ENCODE measurements around the gene KRTAP10-2. TPM values are rescaled to one million over a fixed set of nuclear protein-coding genes. Genes with fewer than 3 reads are reported as not detected.
"Not testable (repeated sequence)": the region's sequence is repeated elsewhere in the genome, so short reads cannot be mapped to it uniquely, and the experiment has no call there.

KRTAP10-2 gene
- total RNA-seq, 1 donor from 2014 or later, result not detected

DNA sequence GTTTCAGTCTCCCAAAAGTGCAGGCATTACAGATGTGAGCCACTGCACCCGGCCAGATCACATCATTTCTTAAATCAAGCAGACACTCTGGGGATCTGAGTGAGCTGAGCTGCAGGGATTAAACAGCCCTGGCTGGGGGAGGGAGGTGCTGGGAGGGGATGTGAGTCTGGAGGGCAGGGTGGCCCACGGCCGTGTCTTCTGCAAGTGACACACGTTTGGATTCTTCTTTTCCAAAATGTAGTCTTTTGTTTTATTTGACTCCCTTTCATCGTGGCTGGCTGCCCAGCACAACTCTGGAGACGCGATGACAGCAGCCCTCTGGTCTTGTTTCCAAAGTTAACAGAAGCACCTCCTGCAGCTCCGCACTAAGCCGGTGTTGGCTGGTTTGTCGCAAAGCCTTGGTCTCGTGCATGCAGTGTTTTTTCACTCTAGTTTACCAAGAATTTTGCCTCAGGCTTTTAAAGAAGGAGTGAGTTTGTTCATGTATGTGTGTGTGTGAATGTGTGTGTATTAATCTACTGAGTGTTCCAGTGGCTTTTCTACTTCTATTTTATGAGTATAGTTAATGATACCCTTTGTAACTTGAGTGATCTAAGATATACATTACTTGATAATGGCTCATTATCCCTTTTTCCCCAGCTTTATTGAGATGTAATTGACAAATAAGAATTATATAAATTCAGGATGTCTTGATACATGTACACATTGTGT, 31.9 kb upstream of the KRTAP10-2 start:
- TF ChIP-seq, protein P1, sequence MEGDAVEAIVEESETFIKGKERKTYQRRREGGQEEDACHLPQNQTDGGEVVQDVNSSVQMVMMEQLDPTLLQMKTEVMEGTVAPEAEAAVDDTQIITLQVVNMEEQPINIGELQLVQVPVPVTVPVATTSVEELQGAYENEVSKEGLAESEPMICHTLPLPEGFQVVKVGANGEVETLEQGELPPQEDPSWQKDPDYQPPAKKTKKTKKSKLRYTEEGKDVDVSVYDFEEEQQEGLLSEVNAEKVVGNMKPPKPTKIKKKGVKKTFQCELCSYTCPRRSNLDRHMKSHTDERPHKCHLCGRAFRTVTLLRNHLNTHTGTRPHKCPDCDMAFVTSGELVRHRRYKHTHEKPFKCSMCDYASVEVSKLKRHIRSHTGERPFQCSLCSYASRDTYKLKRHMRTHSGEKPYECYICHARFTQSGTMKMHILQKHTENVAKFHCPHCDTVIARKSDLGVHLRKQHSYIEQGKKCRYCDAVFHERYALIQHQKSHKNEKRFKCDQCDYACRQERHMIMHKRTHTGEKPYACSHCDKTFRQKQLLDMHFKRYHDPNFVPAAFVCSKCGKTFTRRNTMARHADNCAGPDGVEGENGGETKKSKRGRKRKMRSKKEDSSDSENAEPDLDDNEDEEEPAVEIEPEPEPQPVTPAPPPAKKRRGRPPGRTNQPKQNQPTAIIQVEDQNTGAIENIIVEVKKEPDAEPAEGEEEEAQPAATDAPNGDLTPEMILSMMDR (IDR thresholded peaks at IDR 0.05), result no peak
- intact Hi-C loops (cut with DNase I), result no loop called here
- Histone ChIP-seq H3K9me3 (peaks cover 5% of the 10 kb centered on the region), H3K27me3 (ENCODE audit: low read depth) (peaks cover 17% of the 10 kb centered on the region), H3K27ac (no peak overlapping the region), H3K4me1 (no peaks in the 10 kb centered on the region), H3K36me3 (no peaks in the 10 kb centered on the region), H3K4me3 (no peak overlapping the region)
- ATAC-seq, result no peak
- DNase-seq, result no peak

DNA sequence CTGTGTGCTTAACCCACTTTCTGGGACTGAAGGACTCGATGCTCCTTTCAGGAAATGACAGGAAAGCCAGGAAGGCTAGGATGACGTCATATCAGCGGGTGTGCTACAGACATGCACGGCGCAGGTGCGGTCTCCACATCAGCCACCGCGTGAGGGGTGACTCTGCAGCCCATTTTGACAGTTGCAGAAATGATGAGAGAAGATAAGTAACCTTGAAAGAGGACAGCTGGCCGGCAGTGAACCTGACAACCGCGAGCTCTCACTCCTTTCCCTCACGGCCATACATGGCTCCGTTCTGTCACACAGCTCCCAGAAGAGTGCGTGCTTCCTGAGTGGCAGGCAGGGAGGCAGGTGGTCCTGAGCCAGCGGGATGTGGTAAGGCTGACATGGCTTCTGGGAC, 30.8 kb upstream of the KRTAP10-2 start:
- no peak overlapping the region for H3K27ac ChIP-seq
- no peak for ATAC-seq
- no peaks in the 10 kb centered on the region for H3K4me1 ChIP-seq
- DNase-seq, result no peak
- H3K9me3 ChIP-seq, result peaks cover 10% of the 10 kb centered on the region
- peaks cover 17% of the 10 kb centered on the region for H3K27me3 ChIP-seq (ENCODE audit: low read depth)
- intact Hi-C loops (cut with DNase I), result no loop called here
- H3K4me3 ChIP-seq, result no peak overlapping the region
- no peaks in the 10 kb centered on the region for H3K36me3 ChIP-seq
- TF ChIP-seq, protein P1 (IDR thresholded peaks at IDR 0.05), result no peak

DNA sequence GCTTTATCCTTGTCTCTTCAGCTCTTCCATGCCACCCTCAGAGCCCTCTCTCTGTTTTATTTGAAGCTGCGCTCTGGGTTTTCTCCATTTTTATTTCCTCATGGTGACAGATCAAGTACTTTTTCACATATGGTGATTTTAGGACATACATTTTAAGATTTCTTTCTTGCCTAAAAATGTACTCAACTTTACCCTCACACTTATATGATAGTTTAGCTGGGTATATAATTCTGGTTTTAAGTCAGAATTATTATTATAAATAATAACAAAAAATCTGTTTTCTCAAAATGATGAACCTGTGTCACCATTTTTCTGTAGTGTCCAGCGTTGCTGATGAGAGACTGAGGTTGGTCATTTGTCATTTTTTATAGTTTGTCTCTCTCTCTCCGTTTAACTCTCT, 29.9 kb upstream of the KRTAP10-2 start:
- Histone ChIP-seq H3K4me3 (no peak overlapping the region), H3K27ac (no peak overlapping the region), H3K27me3 (ENCODE audit: low read depth) (peaks cover 11% of the 10 kb centered on the region), H3K9me3 (peaks cover 15% of the 10 kb centered on the region), H3K4me1 (no peaks in the 10 kb centered on the region), H3K36me3 (no peaks in the 10 kb centered on the region)
- TF ChIP-seq, protein P1 (IDR thresholded peaks at IDR 0.05), result no peak
- DNase-seq (no peak), ATAC-seq (no peak)
- intact Hi-C loops (cut with DNase I), result no loop called here

DNA sequence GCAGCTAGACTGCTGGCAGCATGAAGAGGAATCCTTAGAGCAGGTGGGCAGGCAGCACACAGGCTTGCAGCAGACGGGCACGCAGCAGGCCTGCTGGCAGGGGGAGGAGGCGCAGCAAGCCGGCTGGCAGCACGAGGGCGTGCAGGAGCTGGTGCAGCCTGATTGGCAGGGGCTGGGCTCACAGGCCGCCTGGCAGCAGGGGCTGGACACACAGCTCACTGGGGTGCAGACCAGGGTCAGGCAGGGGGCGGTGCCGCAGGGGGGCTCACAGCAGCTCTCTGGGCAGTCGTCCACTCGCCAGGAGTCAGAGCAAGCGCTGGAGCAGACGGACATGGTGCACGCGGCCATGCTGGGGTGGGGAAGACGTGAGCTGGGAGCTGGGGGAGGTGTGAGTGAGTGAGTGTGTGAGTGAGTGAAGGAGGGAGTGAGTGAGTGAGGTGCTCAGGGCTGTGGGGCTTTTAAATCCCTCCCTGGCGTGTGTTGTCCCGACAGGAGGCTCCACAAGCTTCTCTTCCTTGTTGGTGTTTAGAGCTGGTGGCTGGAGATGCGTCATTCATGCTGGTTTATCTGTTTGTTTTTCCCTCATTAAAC, 29.0 kb upstream of the KRTAP10-2 start, which contains the start of gene KRTAP10-5:
Gene KRTAP10-5, minus strand, starts transcription at position 374 of the 591 bp plus-strand sequence. Its CDS starts 26 bp downstream, at position 348.
- intact Hi-C loops (cut with DNase I); ATAC-seq; H3K27me3 ChIP-seq (ENCODE audit: low read depth); H3K36me3 ChIP-seq; H3K4me3 ChIP-seq; H3K4me1 ChIP-seq; H3K27ac ChIP-seq: not testable (repeated sequence)
- H3K9me3 ChIP-seq, result peaks cover 15% of the 10 kb centered on the region
- DNase-seq, result peak; percentile 32

DNA sequence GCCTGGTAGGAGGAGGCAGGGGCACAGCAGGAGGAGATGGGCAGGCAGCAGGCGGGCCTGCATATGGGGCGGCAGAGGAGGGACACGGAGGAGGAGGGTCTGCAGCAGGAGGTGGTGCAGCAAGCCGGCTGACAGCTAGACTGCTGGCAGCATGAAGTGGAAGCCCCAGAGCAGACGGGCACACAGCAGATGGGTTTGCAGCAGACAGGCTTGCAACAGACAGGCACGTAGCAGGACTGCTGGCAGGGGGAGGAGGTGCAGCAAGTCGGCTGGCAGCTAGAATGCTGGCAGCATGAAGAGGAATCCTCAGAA, 28.5 kb upstream of the KRTAP10-2 start:
- peaks cover 5% of the 10 kb centered on the region for H3K27me3 ChIP-seq (ENCODE audit: low read depth)
- H3K4me1 ChIP-seq, result no peaks in the 10 kb centered on the region
- intact Hi-C loops (cut with DNase I), result no loop called here
- ATAC-seq, result no peak
- peak; percentile 12 for DNase-seq
- H3K36me3 ChIP-seq, result no peaks in the 10 kb centered on the region
- peaks cover 15% of the 10 kb centered on the region for H3K9me3 ChIP-seq
- TF ChIP-seq, protein P1 (IDR thresholded peaks at IDR 0.05), result no peak
- no peak overlapping the region for H3K27ac ChIP-seq
- H3K4me3 ChIP-seq, result no peak overlapping the region
